ENCODE data around the gene VAX1. TPM values are rescaled to one million over a fixed set of nuclear protein-coding genes. Genes with fewer than 3 reads are reported as not detected.

Gene VAX1
- total and polyA plus RNA-seq, 2 donors (not counting 3 experiments of a cell fraction or from before 2014, with no cell fraction given): not detected

- DNase-seq (ENCODE audit: low read depth, low spot score) (no peak), FAIRE-seq (no peak)
- H3K9me1 ChIP-seq (replicated peaks; ENCODE audit: control insufficient read depth, extremely low read depth, insufficient read depth, low read length): no peaks in the 10 kb centered on the region
- no peaks in the 10 kb centered on the region for H3K36me3 ChIP-seq (ENCODE audit: control insufficient read depth in 2 of 2, extremely low read depth in 1 of 2, insufficient read depth in 2 of 2, low read length in 2 of 2)
- peak; percentile 56 for TF ChIP-seq EZH2 (IDR thresholded peaks at IDR 0.05; ENCODE audit: borderline replicate concordance, low read depth, low read length, severe bottlenecking)
- TF ChIP-seq JUN (IDR thresholded peaks at IDR 0.05; ENCODE audit: borderline replicate concordance, insufficient read depth, insufficient read length, low read depth): no peak
- H3K4me2 ChIP-seq (ENCODE audit: insufficient read depth, low read length): peak overlapping the region; percentile 38
- POLR2A ChIA-PET: no interaction called here
- H2AFZ ChIP-seq (ENCODE audit: low read depth, low read length): no peak overlapping the region
- peaks cover 3% of the 10 kb centered on the region for H3K4me1 ChIP-seq (ENCODE audit: control insufficient read depth, extremely low read depth, insufficient read depth, low read length)
- no peak overlapping the region for H3K9ac ChIP-seq (replicated peaks; ENCODE audit: extremely low read depth, insufficient read depth, low read length)
- no peaks in the 10 kb centered on the region for H3K79me2 ChIP-seq (ENCODE audit: control insufficient read depth, insufficient read depth, low read length)
- no peak overlapping the region for H3K27ac ChIP-seq (ENCODE audit: insufficient read depth, low read depth, low read length)
- intact Hi-C loops (cut with micrococcal nuclease): loop anchor here (2.0 to 5.0 kb wide), 4 partner anchors 28 to 368 kb away; no protein-coding TSS in a partner anchor
- H4K20me1 ChIP-seq (replicated peaks; ENCODE audit: control insufficient read depth, extremely low read depth, insufficient read depth, low read length): no peaks in the 10 kb centered on the region
- no TSS peak for BruUV-seq (replicated peaks)
- H3K4me3 ChIP-seq (replicated peaks in 1 of 3; ENCODE audit: insufficient read depth in 1 of 3, low read depth in 1 of 3, low read length in 3 of 3): no peak overlapping the region
- peaks cover 90 to 97% of the 10 kb centered on the region in 2 experiments for H3K27me3 ChIP-seq (ENCODE audit: control insufficient read depth in 2 of 2, insufficient read depth in 2 of 2, low read length in 2 of 2)
- dilution Hi-C loops (cut with MboI; ENCODE audit: extremely low pct_ligation_motif_present, low sequenced_read_pairs): loop anchor here (25.0 kb wide), 1 partner anchor 353 kb away; no protein-coding TSS in a partner anchor
- H3K9me3 ChIP-seq (replicated peaks; ENCODE audit: control insufficient read depth, insufficient read depth, low read length): no peaks in the 10 kb centered on the region
- CTCF ChIA-PET: interaction anchor here (0.6 to 7.4 kb wide), 19 partner anchors 10 to 377 kb away, joined by 3 to 238 read pairs (median 9); partner anchors contain the start of genes ENO4 and VAX1
Observed at GRCh38 chr10:117164592-117165537, 26.8 kb upstream of the VAX1 start.

DNA sequence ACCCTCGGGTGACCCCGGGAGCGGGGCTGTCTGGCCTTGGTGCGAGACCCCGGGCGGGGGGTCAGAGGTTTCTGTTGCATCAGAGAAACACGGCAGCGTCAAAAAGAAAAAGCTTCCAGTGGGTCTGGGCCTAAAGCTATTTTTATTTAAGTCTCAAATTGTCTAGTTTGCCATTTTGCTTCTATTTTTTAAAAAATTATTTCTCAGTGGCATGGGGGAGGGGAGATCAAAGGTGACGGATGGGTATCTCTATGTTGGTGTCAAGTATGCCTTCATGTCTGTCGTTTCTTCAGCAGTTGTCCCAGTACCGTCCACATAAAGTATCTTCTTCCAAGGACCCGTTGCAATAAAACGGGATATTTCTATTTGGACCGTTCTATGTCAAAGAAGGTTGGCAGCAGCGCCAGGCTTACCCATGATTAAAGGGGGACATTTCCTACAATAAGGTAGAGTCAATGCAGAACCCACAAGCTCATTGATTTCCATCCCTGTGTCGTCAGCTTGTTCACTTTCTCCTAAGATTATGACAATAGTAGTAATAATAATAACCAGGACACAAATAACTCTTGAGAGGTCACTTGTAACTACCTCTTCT, 26.0 kb upstream of the VAX1 start:
- Histone ChIP-seq H3K27me3 (ENCODE audit: control insufficient read depth in 2 of 2, insufficient read depth in 2 of 2, low read length in 2 of 2) (peaks cover 89 to 97% of the 10 kb centered on the region in 2 experiments), H2AFZ (ENCODE audit: low read depth, low read length) (no peak overlapping the region), H3K9me1 (replicated peaks; ENCODE audit: control insufficient read depth, extremely low read depth, insufficient read depth, low read length) (no peaks in the 10 kb centered on the region), H3K9me3 (replicated peaks; ENCODE audit: control insufficient read depth, insufficient read depth, low read length) (no peaks in the 10 kb centered on the region), H3K4me3 (replicated peaks in 1 of 3; ENCODE audit: insufficient read depth in 1 of 3, low read depth in 1 of 3, low read length in 3 of 3) (no peak overlapping the region), H3K36me3 (ENCODE audit: control insufficient read depth in 2 of 2, extremely low read depth in 1 of 2, insufficient read depth in 2 of 2, low read length in 2 of 2) (no peaks in the 10 kb centered on the region), H3K27ac (ENCODE audit: insufficient read depth, low read depth, low read length) (no peak overlapping the region), H3K4me1 (ENCODE audit: control insufficient read depth, extremely low read depth, insufficient read depth, low read length) (peaks cover 3% of the 10 kb centered on the region), H3K9ac (replicated peaks; ENCODE audit: extremely low read depth, insufficient read depth, low read length) (no peak overlapping the region), H3K79me2 (ENCODE audit: control insufficient read depth, insufficient read depth, low read length) (no peaks in the 10 kb centered on the region), H3K4me2 (ENCODE audit: insufficient read depth, low read length) (no peak overlapping the region), H4K20me1 (replicated peaks; ENCODE audit: control insufficient read depth, extremely low read depth, insufficient read depth, low read length) (no peaks in the 10 kb centered on the region)
- no TSS peak for BruUV-seq (replicated peaks)
- ChIA-PET CTCF (interaction anchor here (1.3 to 7.4 kb wide), 4 partner anchors 11 to 368 kb away, joined by 3 to 210 read pairs (median 42); no protein-coding TSS in a partner anchor), POLR2A (no interaction called here)
- dilution Hi-C loops (cut with MboI; ENCODE audit: extremely low pct_ligation_motif_present, low sequenced_read_pairs): loop anchor here (25.0 kb wide), 1 partner anchor 352 kb away; no protein-coding TSS in a partner anchor
- intact Hi-C loops (cut with micrococcal nuclease): loop anchor here (2.0 kb wide), 3 partner anchors 27 to 367 kb away; no protein-coding TSS in a partner anchor
- TF ChIP-seq FOS (IDR thresholded peaks at IDR 0.05; ENCODE audit: borderline replicate concordance, insufficient read depth, low read length) (no peak), JUN (IDR thresholded peaks at IDR 0.05; ENCODE audit: borderline replicate concordance, insufficient read depth, insufficient read length, low read depth) (no peak), EZH2 (IDR thresholded peaks at IDR 0.05; ENCODE audit: borderline replicate concordance, low read depth, low read length, severe bottlenecking) (peak; percentile 12)
- DNase-seq (ENCODE audit: low read depth, low spot score) (no peak), FAIRE-seq (no peak)
